T-helper 2 cell treated with Interferon-gamma antibody and Interleukin-4, amounts not matched to agents 5 μg/mL and 100 μg/mL, for 36 hours (primary cell): ENCODE measurements around the gene WBP1.
A peak's percentile ranks its signal among the peaks of the same experiment; 100 is the strongest.

Source experiments
- DNase-seq: peaks from one replicate; pipeline ENCODE4 v3.0.0; 2021; ENCODE audit warnings: low spot score
- H3K27ac Mint-ChIP-seq: one replicate; pipeline ENCODE4 v1.8.0; 2021; ENCODE audit warnings: mild to moderate bottlenecking, mixed read lengths
- H3K27me3 Mint-ChIP-seq: one replicate; pipeline ENCODE4 v1.8.0; 2021; ENCODE audit warnings: low read depth, mixed read lengths
- H3K36me3 Mint-ChIP-seq: one replicate; pipeline ENCODE4 v1.8.0; 2021; ENCODE audit warnings: low read depth, mixed read lengths
- H3K4me1 Mint-ChIP-seq: one replicate; pipeline ENCODE4 v1.8.0; 2021; ENCODE audit warnings: low read depth, mixed read lengths
- H3K4me3 Mint-ChIP-seq: one replicate; pipeline ENCODE4 v1.8.0; 2022; ENCODE audit warnings: mild to moderate bottlenecking, moderate library complexity, mixed read lengths
- H3K9me3 Mint-ChIP-seq: one replicate; pipeline ENCODE4 v1.8.0; 2021; ENCODE audit warnings: mixed read lengths

The WBP1 gene

DNA sequence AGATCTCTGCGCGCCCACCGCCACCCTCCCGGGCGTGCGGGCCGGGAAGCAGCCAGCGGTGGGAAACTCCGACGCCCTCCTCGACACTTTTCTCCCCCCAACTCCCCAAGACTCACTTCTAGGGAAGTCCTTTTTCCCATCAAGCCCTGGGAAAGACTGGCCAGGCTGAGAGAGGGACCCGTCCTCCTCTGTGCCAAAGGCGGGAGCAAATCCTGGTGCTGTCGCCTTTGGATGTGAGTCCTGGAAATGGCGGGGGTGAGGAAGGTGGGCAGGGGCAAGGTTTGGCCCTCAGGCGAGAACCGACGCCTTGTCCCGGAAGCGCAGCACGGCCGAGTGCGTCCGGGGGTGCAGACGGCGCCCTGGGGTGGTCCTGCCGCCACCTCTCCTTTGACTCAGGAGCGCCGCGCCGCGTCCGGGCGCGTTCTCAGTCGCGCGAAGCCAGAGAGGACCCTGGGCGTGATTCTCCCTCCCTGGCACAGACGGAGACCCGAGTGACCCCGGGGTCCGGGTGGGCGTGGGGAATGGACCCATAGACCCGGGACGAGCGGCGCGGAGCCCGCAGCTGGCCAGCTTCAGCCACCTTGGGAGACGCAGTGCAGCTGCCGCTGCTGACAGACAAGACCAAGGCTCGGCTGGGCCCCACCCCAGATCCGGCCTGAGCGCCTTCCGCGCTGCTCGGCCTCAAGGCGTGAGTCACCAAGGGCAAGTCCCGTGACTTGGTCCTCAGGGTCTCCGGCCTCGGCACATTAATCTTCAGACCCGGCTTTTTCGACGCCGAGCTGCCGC lies 44.7 kb downstream of the WBP1 start:
- Mint-ChIP-seq H3K9me3 (no peaks in the 10 kb centered on the region), H3K4me3 (peak overlapping the region; percentile 74), H3K36me3 (peaks cover 31% of the 10 kb centered on the region), H3K27ac (no peak overlapping the region), H3K27me3 (peaks cover 41% of the 10 kb centered on the region), H3K4me1 (peaks cover 38% of the 10 kb centered on the region)
- peak; percentile 66 for DNase-seq

DNA sequence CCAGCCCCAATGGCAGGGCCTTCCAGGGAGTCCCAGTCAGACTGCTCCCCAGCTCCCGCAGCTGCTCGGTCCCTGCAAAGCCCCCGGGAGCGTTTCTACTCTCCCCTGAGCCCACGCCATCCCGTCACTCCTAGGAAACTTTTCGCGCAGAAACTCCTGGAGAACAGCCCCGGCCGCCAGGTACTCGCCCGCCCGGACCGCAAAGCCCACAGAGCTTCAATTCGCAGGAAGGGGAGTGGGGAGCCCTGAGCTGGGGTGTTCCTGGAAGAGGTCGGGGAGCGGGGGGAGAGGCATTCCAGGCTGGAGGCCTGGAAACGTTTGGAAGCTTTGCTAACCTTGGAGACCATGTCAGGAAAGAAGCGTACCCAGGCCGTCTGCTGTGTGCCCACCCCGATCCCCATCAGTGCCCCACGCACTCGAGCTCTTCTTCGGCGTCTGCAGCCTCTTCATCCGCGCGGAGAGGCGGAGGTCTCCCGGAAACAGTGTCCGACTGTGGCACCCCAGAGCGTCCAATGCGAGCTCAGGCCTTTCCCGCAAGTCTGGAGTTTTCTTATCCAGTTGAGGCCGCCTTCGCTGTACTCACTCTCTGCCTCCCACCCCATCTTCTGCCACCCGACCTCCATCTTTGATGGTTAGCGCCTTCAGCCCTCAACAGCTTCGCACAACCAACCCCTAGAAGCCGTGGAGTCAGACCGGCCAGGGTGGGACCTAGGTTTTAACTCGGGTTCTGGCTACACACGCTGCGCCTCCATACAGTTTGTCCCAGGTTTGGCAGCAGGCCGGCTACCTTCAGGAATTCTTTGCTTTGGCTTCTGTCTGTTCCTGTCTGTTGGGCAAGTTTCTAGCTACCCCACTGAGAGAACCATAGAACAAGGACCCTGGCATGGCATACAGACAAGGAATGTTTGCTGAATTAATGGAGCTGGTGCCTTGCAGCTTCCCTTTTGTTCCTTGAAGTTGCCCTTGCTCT lies 45.6 kb downstream of the WBP1 start:
- no peak for DNase-seq
- H3K9me3 Mint-ChIP-seq, result no peaks in the 10 kb centered on the region
- peak overlapping the region; percentile 74 for H3K4me3 Mint-ChIP-seq
- H3K4me1 Mint-ChIP-seq, result peaks cover 40% of the 10 kb centered on the region
- peaks cover 36% of the 10 kb centered on the region for H3K27me3 Mint-ChIP-seq
- H3K36me3 Mint-ChIP-seq, result peaks cover 31% of the 10 kb centered on the region
- peak overlapping the region; percentile 37 for H3K27ac Mint-ChIP-seq

DNA sequence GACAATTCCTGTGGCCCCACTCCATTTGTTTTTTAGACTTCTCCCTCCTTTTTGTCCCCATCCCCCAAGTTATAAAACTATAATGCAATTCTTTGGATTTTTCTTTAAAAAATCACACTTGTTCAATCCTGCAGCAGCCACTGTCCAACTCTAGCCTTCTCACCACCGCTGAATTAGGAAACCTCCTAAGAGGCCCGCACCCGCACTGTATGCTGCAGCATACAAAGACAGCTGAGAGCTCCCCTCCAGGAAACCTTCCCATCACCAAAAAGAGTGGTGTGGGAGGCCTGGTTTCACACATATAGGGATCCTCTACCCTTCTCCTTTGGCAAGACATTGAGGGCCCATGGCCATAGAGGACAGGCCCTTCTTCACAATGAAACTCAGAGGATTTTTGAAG lies 46.4 kb downstream of the WBP1 start:
- no peaks in the 10 kb centered on the region for H3K9me3 Mint-ChIP-seq
- no peak for DNase-seq
- no peak overlapping the region for H3K27ac Mint-ChIP-seq
- H3K4me3 Mint-ChIP-seq, result peak overlapping the region; percentile 35
- H3K27me3 Mint-ChIP-seq, result peaks cover 32% of the 10 kb centered on the region
- H3K4me1 Mint-ChIP-seq, result peaks cover 36% of the 10 kb centered on the region
- peaks cover 31% of the 10 kb centered on the region for H3K36me3 Mint-ChIP-seq

DNA sequence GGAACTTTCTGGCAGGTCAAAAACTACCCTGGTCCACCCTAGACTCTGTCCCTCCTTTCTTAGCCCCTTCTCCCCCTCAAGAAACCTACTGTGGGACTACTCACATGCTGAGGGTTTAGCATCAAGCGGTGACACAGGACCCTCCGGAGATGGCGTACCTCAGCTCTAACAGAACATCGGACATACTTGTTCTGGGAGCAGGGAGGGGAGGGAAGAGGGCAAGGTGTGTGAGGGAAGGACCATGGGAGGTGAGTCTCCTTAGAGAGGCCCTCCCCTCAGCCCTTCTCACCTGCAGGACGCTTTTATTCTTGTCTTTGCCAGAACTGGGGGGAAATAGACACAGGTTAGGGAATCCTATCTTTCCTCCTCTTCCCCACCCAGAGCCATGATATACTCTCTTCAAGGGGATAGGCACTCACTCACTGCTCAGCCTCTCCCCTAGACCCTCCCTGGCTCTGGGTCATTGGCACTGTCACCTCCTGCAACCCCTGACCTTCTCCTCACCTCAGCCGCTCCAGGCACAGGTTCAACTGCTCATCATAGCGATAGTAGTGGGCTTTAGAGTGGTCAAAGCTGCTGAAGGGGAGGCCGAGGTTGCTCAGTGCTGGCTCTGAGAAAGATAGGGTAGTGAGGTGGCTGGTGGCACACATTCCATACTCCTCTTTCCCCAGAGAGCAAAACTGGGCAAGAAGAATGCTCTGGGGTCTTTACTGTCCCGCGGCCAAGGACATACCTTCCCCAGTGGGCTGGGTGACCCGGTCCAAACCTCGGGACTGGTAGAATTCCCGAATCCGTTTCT lies 47.4 kb downstream of the WBP1 start:
- peaks cover 30% of the 10 kb centered on the region for H3K27me3 Mint-ChIP-seq

DNA sequence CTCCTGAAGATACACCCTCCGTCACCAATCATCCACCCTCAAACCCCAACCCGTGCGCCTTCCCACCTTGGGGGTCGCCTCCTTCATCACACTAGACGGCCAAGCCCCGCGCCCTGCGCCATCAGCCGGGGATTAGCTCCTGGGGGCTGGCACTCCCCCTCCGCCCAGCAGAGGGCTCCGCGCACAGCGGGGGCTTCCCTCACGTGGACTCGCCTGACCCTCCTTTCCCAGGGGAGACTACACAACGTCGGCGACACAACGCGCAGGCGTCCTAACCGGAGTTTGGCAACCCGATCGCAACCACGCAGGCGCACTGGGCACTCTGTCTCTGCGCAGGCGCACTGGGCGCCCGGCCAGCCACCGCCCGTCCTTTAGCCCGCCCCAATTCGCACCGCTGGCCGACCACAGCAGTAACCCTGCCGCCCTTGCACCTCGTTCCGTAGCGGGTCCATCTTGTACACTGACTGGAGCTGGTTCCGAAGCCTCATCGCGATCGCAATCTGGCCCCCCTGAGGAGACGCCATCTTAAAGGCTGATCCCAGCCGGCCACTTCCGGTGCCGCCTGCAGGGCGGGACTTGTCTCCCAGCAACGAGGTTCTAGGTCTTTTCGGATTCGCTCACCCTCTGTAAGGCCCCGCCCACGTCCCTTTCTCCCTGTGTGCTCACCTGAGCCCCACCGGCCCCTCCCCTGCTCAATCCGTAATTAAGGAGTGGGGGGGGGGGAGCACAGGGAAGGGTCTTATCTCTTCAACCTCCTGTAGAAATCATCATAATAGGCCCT lies 49.1 kb downstream of the WBP1 start, which contains the start of gene PCGF1:
Gene PCGF1, minus strand, starts transcription at position 551 of the 781 bp plus-strand sequence. Its CDS starts 27 bp downstream, at position 524.
- H3K4me1 Mint-ChIP-seq, result peaks cover 44% of the 10 kb centered on the region
- H3K4me3 Mint-ChIP-seq, result peak within 1 kb of the TSS; percentile 96
- no peaks in the 10 kb centered on the region for H3K9me3 Mint-ChIP-seq
- H3K27me3 Mint-ChIP-seq, result peaks cover 27% of the 10 kb centered on the region
- H3K36me3 Mint-ChIP-seq, result peaks cover 23% of the 10 kb centered on the region
- H3K27ac Mint-ChIP-seq, result peak within 1 kb of the TSS; percentile 99
- peak; percentile 97 for DNase-seq

More for the DNA sequence above, 47.4 kb downstream of the WBP1 start:
- H3K4me1 Mint-ChIP-seq, result peaks cover 41% of the 10 kb centered on the region
- H3K9me3 Mint-ChIP-seq, result no peaks in the 10 kb centered on the region
- peaks cover 26% of the 10 kb centered on the region for H3K36me3 Mint-ChIP-seq
- DNase-seq, result no peak
- no peak overlapping the region for H3K27ac Mint-ChIP-seq
- H3K4me3 Mint-ChIP-seq, result peak overlapping the region; percentile 47

DNA sequence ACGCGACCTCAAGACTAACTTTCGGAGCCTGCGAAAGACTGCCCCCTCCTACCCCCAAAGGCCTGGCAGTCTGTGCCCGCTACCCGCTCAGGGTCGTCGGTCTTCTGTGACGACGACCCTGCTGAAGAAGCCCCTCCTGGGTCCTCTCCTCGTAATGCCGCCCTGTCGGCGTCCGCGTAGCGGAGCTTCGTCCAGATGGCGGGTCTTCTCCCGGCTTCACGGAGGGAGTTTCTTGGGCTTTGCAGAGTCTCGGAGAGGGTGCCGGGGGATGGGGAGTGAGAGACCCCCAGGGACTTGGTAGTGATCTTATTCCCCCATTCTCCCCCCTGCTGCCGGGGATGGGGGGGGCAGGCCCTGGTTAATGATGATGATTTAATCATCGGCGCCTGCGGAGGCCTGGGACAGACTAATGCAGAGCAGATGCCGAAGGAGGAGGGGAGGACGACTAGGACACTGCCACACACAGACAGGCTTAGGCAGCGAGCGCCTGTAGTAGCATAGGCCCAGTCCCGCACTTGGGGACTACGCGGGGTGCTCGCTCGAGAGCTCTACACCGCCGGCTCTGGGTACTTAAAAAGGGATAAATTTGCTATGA lies 49.8 kb downstream of the WBP1 start:
- H3K9me3 Mint-ChIP-seq, result no peaks in the 10 kb centered on the region
- H3K4me1 Mint-ChIP-seq, result peaks cover 41% of the 10 kb centered on the region
- DNase-seq, result no peak
- peak overlapping the region; percentile 96 for H3K4me3 Mint-ChIP-seq
- H3K36me3 Mint-ChIP-seq, result peaks cover 23% of the 10 kb centered on the region
- H3K27ac Mint-ChIP-seq, result peak overlapping the region; percentile 99
- peaks cover 29% of the 10 kb centered on the region for H3K27me3 Mint-ChIP-seq

DNA sequence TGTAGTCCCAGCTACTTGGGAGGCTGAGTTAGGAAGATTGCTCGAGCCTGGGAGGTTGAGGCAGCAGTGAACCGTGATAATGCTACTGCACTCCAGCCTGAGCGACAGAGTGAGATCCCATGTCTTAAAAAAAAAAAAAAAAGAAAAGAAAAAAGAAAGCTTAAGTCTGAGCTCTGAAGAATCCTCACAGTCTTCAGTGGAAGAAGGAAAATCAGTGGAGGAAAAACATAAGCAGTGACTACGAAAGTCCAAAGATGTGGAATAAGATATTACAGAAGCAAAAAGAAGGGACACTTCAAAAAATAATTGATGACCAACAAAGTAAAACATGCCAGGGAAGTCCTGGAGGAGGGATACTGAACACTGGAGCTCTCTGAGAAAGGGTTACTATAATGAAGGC lies 52.0 kb downstream of the WBP1 start:
- H3K4me1 Mint-ChIP-seq, result peaks cover 34% of the 10 kb centered on the region
- DNase-seq, result no peak
- H3K27me3 Mint-ChIP-seq, result peaks cover 41% of the 10 kb centered on the region
- H3K9me3 Mint-ChIP-seq, result no peaks in the 10 kb centered on the region
- no peak overlapping the region for H3K27ac Mint-ChIP-seq
- H3K4me3 Mint-ChIP-seq, result no peak overlapping the region
- peaks cover 12% of the 10 kb centered on the region for H3K36me3 Mint-ChIP-seq
